A549 (cell line): Measurements from ENCODE around the gene TUBGCP6. TPM values are rescaled to one million over a fixed set of nuclear protein-coding genes. Genes with fewer than 3 reads are reported as not detected.

Experiments
- ATAC-seq, 2 experiments: fragments of 200-7000 bp in 1 of 2; fragments of >200 bp in 1 of 2; cut with Nextera tagmentation in 1 of 2; cut with Tn5 transposase in 1 of 2; 3 replicates each; pipeline versions ENCODE4 v1.8.0 to v1.9.1; 2018 to 2020; ENCODE audit warnings: mild to moderate bottlenecking in 1 of 2, moderate library complexity in 1 of 2
- CTCF ChIA-PET: fragments of 300-600 bp; sonication (Branson Sonifier 250); formaldehyde crosslinking; extraction: SDS; loops from one replicate; lab custom pipeline; 2021; ENCODE audit warnings: antibody characterized with exemption, inconsistent platforms; lab: Yijun Ruan, JAX
- POLR2A ChIA-PET: fragments of 350-600 bp; formaldehyde crosslinking; extraction: SDS; loops from one replicate; lab custom pipeline; 2021; ENCODE audit warnings: antibody characterized with exemption, inconsistent platforms; lab: Yijun Ruan, JAX
- DNase-seq, 2 experiments: peaks; one replicate each; pipeline versions ENCODE4 v3.0.0 to v3.0.0-alpha.2; 2011 to 2016; ENCODE audit warnings: low read depth in 1 of 2, low spot score in 1 of 2
- FAIRE-seq: peaks from 2 replicates; lab custom pipeline; 2011; peaks lifted over from hg19 to GRCh38; lab: Jason Lieb, UNC
- H3K27ac ChIP-seq, 2 experiments: fragments of >200 bp; sonication (Bioruptor Twin); formaldehyde crosslinking; 3 replicates each; pipeline ENCODE4 v1.5.1; 2016 to 2017
- H3K4me1 ChIP-seq: fragments of >200 bp; sonication (Bioruptor Twin); formaldehyde crosslinking; 3 replicates; pipeline ENCODE4 v1.6.1; 2016
- H3K4me2 ChIP-seq: fragments of >200 bp; sonication (Bioruptor Twin); formaldehyde crosslinking; 3 replicates; pipeline ENCODE4 v1.6.1; 2016
- H3K4me3 ChIP-seq: fragments of >200 bp; sonication (Bioruptor Twin); formaldehyde crosslinking; 3 replicates; pipeline ENCODE4 v1.5.1; 2016
- H3K9me3 ChIP-seq: fragments of >200 bp; sonication (Bioruptor Twin); formaldehyde crosslinking; 3 replicates; pipeline ENCODE4 v1.6.1; 2016
- CBX2 ChIP-seq: fragments of 200-600 bp; sonication (generic); IDR thresholded peaks from 2 replicates; pipeline ENCODE4 v1.6.1; 2016; ENCODE audit warnings: low read depth, mild to moderate bottlenecking, borderline replicate concordance
- CEBPB ChIP-seq, 2 experiments: fragments of >200 bp in 1 of 2; sonication (Bioruptor Twin) in 1 of 2; formaldehyde crosslinking in 1 of 2; IDR thresholded peaks; 2 replicates each; pipeline ENCODE4 v1.6.1; 2012 to 2016
- ESRRA ChIP-seq: fragments of 150-350 bp; IDR thresholded peaks from 2 replicates; pipeline ENCODE4 v1.6.1; 2014; ENCODE audit warnings: mild to moderate bottlenecking, low read length, borderline replicate concordance
- FOSB ChIP-seq: fragments of 250-450 bp; sonication (Bioruptor Pico); IDR thresholded peaks from 2 replicates; pipeline ENCODE4 v1.5.0; 2020; ENCODE audit warnings: mild to moderate bottlenecking, moderate library complexity
- FOSL2 ChIP-seq, 2 experiments: fragments of 450-650 bp in 1 of 2; fragments of >200 bp in 1 of 2; sonication (Bioruptor Twin) in 1 of 2; formaldehyde crosslinking; IDR thresholded peaks; 2 replicates each; pipeline versions ENCODE4 v1.5.0 to v1.6.1; 2016 to 2020; ENCODE audit warnings: mild to moderate bottlenecking in 1 of 2, moderate library complexity in 1 of 2
- FOXS1 ChIP-seq: fragments of 250-450 bp; sonication (Bioruptor Pico); IDR thresholded peaks from 2 replicates; pipeline ENCODE4 v1.5.0; 2020; ENCODE audit warnings: mild to moderate bottlenecking, moderate library complexity
- HDAC2 ChIP-seq: fragments of 200-600 bp; sonication (generic); IDR thresholded peaks from 2 replicates; pipeline ENCODE4 v1.6.1; 2016
- HEYL ChIP-seq: fragments of 250-450 bp; sonication (Bioruptor Pico); IDR thresholded peaks from 2 replicates; pipeline ENCODE4 v1.8.0; 2021; ENCODE audit warnings: mild to moderate bottlenecking, moderate library complexity
- HOXB5 ChIP-seq: fragments of 250-450 bp; sonication (Bioruptor Pico); IDR thresholded peaks from 2 replicates; pipeline ENCODE4 v1.5.0; 2020; ENCODE audit warnings: mild to moderate bottlenecking, moderate library complexity
- MAFK ChIP-seq: fragments of 450-650 bp; IDR thresholded peaks from 2 replicates; pipeline ENCODE4 v1.6.1; 2014; ENCODE audit not compliant: partially characterized antibody
- NFE2L2 ChIP-seq: fragments of 150-350 bp; conservative IDR thresholded peaks from 2 replicates; pipeline ENCODE4 v1.6.1; 2014; ENCODE audit warnings: low read length
- RARB ChIP-seq: fragments of 250-450 bp; sonication (Bioruptor Pico); IDR thresholded peaks from 2 replicates; pipeline ENCODE4 v1.8.0; 2021; ENCODE audit warnings: mild to moderate bottlenecking, moderate library complexity
- WGBS: methylation state at CpG from one replicate; pipeline ENCODE4 v1.1.6; 2017; ENCODE audit errors: missing lambda C conversion rate; 5-methylcytosine and 5-hydroxymethylcytosine counted together
- polyA plus RNA-seq, 4 experiments: library from polyadenylated mRNA; depleted of rRNA in 3 of 4; stranded (reverse); fragments of >200 nt; fragmentation: RNase III in 1 of 4; extraction: RNeasy Plus Mini Kit Qiagen cat#74134 plus additional on column Dnase treatment in 1 of 4; gene quantifications; 2 replicates in 3 of 4; 3 replicates in 1 of 4; pipeline ENCODE4 v1.2.3, GENCODE V29; 2011 to 2017
- TF ChIP-seq, protein P1 (sequence below): fragments of >200 bp; sonication (Bioruptor Twin); formaldehyde crosslinking; IDR thresholded peaks from 3 replicates; pipeline ENCODE4 v1.6.1; 2016
- TF ChIP-seq, protein P2 (sequence below): fragments of 200-600 bp; sonication (generic); IDR thresholded peaks from 2 replicates; pipeline ENCODE4 v1.6.1; 2016; ENCODE audit warnings: antibody characterized with exemption, mild to moderate bottlenecking, moderate library complexity
- TF ChIP-seq, protein P3 (sequence below): IDR thresholded peaks from 2 replicates; pipeline ENCODE4 v1.6.1; 2012
- TF ChIP-seq, protein P4 (sequence below): fragments of 250-450 bp; sonication (Bioruptor Pico); IDR thresholded peaks from 2 replicates; pipeline ENCODE4 v1.5.0; 2020; ENCODE audit warnings: low read depth, mild to moderate bottlenecking, moderate library complexity
- TF ChIP-seq, protein P5 (sequence below): fragments of 150-350 bp; IDR thresholded peaks from 2 replicates; pipeline ENCODE4 v1.6.1; 2014; ENCODE audit warnings: low read depth, mild to moderate bottlenecking, low read length

TUBGCP6 gene
- polyA plus RNA-seq, 2 of the 4 experiments (the other 2 are of a cell fraction): 6.5 to 14.2 TPM

- Histone ChIP-seq H3K4me3 (no peak overlapping the region), H3K4me1 (peaks cover 15% of the 10 kb centered on the region; the same call in 2 of the 3 replicates), H3K9me3 (no peaks in the 10 kb centered on the region), H3K4me2 (no peak overlapping the region), H3K27ac (no peak overlapping the region)
- ChIA-PET POLR2A (no interaction called here), CTCF (interaction anchor here (0.7 to 2.4 kb wide), 4 partner anchors 14 to 271 kb away, joined by 4 to 11 read pairs (median 4); partner anchors contain the start of gene SCO2)
- DNase-seq (no peak), FAIRE-seq (no peak), ATAC-seq (no peak)
- WGBS: 90% methylated on average over 8 of the region's 19 CpGs
- TF ChIP-seq HDAC2 (no peak), HEYL (CRISPR knock-in tag) (no peak), FOSB (CRISPR knock-in tag) (no peak), MAFK (no peak), ESRRA (no peak), FOXS1 (CRISPR knock-in tag) (no peak), CBX2 (no peak), HOXB5 (CRISPR knock-in tag) (no peak)
- TF ChIP-seq, protein P1, sequence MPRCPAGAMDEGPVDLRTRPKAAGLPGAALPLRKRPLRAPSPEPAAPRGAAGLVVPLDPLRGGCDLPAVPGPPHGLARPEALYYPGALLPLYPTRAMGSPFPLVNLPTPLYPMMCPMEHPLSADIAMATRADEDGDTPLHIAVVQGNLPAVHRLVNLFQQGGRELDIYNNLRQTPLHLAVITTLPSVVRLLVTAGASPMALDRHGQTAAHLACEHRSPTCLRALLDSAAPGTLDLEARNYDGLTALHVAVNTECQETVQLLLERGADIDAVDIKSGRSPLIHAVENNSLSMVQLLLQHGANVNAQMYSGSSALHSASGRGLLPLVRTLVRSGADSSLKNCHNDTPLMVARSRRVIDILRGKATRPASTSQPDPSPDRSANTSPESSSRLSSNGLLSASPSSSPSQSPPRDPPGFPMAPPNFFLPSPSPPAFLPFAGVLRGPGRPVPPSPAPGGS: no peak
- TF ChIP-seq, protein P2, sequence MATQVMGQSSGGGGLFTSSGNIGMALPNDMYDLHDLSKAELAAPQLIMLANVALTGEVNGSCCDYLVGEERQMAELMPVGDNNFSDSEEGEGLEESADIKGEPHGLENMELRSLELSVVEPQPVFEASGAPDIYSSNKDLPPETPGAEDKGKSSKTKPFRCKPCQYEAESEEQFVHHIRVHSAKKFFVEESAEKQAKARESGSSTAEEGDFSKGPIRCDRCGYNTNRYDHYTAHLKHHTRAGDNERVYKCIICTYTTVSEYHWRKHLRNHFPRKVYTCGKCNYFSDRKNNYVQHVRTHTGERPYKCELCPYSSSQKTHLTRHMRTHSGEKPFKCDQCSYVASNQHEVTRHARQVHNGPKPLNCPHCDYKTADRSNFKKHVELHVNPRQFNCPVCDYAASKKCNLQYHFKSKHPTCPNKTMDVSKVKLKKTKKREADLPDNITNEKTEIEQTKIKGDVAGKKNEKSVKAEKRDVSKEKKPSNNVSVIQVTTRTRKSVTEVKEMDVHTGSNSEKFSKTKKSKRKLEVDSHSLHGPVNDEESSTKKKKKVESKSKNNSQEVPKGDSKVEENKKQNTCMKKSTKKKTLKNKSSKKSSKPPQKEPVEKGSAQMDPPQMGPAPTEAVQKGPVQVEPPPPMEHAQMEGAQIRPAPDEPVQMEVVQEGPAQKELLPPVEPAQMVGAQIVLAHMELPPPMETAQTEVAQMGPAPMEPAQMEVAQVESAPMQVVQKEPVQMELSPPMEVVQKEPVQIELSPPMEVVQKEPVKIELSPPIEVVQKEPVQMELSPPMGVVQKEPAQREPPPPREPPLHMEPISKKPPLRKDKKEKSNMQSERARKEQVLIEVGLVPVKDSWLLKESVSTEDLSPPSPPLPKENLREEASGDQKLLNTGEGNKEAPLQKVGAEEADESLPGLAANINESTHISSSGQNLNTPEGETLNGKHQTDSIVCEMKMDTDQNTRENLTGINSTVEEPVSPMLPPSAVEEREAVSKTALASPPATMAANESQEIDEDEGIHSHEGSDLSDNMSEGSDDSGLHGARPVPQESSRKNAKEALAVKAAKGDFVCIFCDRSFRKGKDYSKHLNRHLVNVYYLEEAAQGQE: no peak
- TF ChIP-seq, protein P3, sequence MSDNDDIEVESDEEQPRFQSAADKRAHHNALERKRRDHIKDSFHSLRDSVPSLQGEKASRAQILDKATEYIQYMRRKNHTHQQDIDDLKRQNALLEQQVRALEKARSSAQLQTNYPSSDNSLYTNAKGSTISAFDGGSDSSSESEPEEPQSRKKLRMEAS: no peak
Observed at GRCh38 chr22:50255099-50255498, 10.3 kb upstream of the TUBGCP6 start.

DNA sequence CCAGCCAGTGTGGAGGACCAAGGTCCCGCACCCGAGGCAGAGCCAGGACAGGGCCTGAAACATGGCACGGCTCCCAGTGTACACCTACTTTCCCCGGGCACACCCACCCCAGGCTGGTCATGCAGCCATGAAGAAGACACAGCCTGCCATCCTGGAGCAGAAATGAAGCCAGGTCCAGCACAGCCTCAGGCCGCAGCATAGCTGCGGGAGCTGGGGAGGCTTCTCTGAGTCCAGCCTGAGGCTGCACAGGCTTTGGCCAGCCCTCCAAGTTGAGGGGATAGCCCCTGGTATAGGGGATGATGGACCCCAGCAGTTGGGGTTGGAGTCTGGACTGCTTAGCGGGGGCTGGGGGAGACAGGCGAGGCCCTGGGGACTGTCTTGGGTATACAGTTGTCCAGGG lies 9.1 kb upstream of the TUBGCP6 start:
- Histone ChIP-seq H3K4me1 (peaks cover 12% of the 10 kb centered on the region; the same call in 2 of the 3 replicates), H3K27ac (no peak overlapping the region), H3K4me2 (no peak overlapping the region), H3K9me3 (no peaks in the 10 kb centered on the region), H3K4me3 (no peak overlapping the region)
- POLR2A ChIA-PET: no interaction called here
- FAIRE-seq (no peak), ATAC-seq (no peak), DNase-seq (no peak)
- CTCF ChIA-PET: interaction anchor here (1.4 to 5.6 kb wide), 3 partner anchors 71 to 229 kb away, joined by 3 to 74 read pairs (median 50); partner anchors contain the start of gene DENND6B
- no CpG with 5 or more reads among the region's 8 CpGs for WGBS
- no peak for TF ChIP-seq FOSL2 (IDR thresholded peaks at IDR 0.05)
- no peak for TF ChIP-seq FOSL2 (CRISPR knock-in tag; IDR thresholded peaks at IDR 0.05)
- TF ChIP-seq, all 56 proteins: peak for 0

- peaks cover 12% of the 10 kb centered on the region; the same call in 2 of the 3 replicates for H3K4me1 ChIP-seq
- POLR2A ChIA-PET: interaction anchor here (0.6 kb wide), 1 partner anchor 367 kb away, joined by 3 read pairs; no protein-coding TSS in a partner anchor
- TF ChIP-seq, protein P4, sequence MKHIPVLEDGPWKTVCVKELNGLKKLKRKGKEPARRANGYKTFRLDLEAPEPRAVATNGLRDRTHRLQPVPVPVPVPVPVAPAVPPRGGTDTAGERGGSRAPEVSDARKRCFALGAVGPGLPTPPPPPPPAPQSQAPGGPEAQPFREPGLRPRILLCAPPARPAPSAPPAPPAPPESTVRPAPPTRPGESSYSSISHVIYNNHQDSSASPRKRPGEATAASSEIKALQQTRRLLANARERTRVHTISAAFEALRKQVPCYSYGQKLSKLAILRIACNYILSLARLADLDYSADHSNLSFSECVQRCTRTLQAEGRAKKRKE (CRISPR knock-in tag): no peak
- TF ChIP-seq FOXS1 (CRISPR knock-in tag): no peak
- no peak for TF ChIP-seq NFE2L2
- TF ChIP-seq, protein P2: no peak
- no peak for TF ChIP-seq CEBPB (IDR thresholded peaks at IDR 0.05)
- TF ChIP-seq, protein P5, sequence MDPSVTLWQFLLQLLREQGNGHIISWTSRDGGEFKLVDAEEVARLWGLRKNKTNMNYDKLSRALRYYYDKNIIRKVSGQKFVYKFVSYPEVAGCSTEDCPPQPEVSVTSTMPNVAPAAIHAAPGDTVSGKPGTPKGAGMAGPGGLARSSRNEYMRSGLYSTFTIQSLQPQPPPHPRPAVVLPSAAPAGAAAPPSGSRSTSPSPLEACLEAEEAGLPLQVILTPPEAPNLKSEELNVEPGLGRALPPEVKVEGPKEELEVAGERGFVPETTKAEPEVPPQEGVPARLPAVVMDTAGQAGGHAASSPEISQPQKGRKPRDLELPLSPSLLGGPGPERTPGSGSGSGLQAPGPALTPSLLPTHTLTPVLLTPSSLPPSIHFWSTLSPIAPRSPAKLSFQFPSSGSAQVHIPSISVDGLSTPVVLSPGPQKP: no peak
- TF ChIP-seq RARB (CRISPR knock-in tag): no peak
- TF ChIP-seq HOXB5 (CRISPR knock-in tag): no peak
- TF ChIP-seq CBX2: no peak
Observed at GRCh38 chr22:50253046-50253915, 8.5 kb upstream of the TUBGCP6 start.

More at GRCh38 chr22:50253046-50253915, 8.5 kb upstream of the TUBGCP6 start:
- CTCF ChIA-PET: interaction anchor here (0.5 to 5.6 kb wide), 28 partner anchors 8 to 280 kb away, joined by 3 to 74 read pairs (median 4); partner anchors contain the start of genes DENND6B, MAPK12 and PLXNB2
- no peak for ATAC-seq
- Histone ChIP-seq H3K4me2 (no peak overlapping the region), H3K4me3 (no peak overlapping the region), H3K9me3 (no peaks in the 10 kb centered on the region), H3K27ac (no peak overlapping the region)
- WGBS: 92% methylated on average over 10 of the region's 22 CpGs
- no peak for FAIRE-seq
- no peak for DNase-seq
